Ectodermal cell (in vitro differentiated cells): ENCODE measurements around the gene BNIP3.

Source experiments
- H3K27ac ChIP-seq: 2 replicates; pipeline ENCODE4 v1.7.0; 2013; ENCODE audit warnings: mild to moderate bottlenecking, low read depth, low read length; ENCODE audit not compliant: insufficient read depth, poor library complexity, severe bottlenecking
- H3K27me3 ChIP-seq: 2 replicates; pipeline ENCODE4 v1.7.0; 2013; ENCODE audit warnings: mild to moderate bottlenecking, low read length; ENCODE audit not compliant: insufficient read depth, control insufficient read depth, poor library complexity, severe bottlenecking
- H3K36me3 ChIP-seq: one replicate; pipeline ENCODE4 v1.7.0; 2013; ENCODE audit warnings: low read length; ENCODE audit not compliant: control insufficient read depth, insufficient read depth
- H3K4me1 ChIP-seq: one replicate; pipeline ENCODE4 v1.7.0; 2013; ENCODE audit warnings: low read length; ENCODE audit not compliant: control insufficient read depth, insufficient read depth
- H3K4me3 ChIP-seq: 2 replicates; pipeline ENCODE4 v1.7.0; 2013; ENCODE audit warnings: low read depth, low read length, control low read depth; ENCODE audit not compliant: insufficient read depth
- H3K9me3 ChIP-seq: 2 replicates; pipeline ENCODE4 v1.7.0; 2013; ENCODE audit warnings: mild to moderate bottlenecking, low read length, moderate library complexity; ENCODE audit not compliant: control insufficient read depth
- WGBS, 2 experiments: methylation state at CpG; one replicate each; pipeline ENCODE4 v1.1.7; 2013; ENCODE audit warnings: missing lambda C conversion rate in 2 of 2; 5-methylcytosine and 5-hydroxymethylcytosine counted together

BNIP3 gene

DNA sequence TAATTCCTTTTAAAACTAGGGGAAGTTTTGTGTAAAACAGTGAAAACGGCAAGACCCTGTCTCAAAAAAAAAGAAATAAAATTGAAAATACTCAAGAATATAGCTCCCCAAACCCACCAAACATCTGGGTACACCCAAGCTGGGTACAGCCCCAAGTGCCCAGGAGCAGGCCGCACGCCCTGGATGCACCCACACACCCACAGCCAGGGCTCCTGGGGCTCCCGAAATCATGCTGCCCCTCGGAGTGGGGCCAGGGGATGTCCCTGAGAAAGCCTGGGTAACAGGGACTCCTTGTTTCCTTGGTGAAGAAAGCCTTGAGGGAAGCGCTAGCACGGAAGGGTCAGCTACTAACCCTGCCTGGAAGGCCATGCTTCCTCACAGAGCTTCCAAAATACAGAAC lies 10.1 kb downstream of the BNIP3 start:
- Histone ChIP-seq H3K27ac (no peak overlapping the region), H3K36me3 (peaks cover 34% of the 10 kb centered on the region), H3K9me3 (no peaks in the 10 kb centered on the region), H3K4me3 (no peak overlapping the region), H3K4me1 (no peaks in the 10 kb centered on the region), H3K27me3 (no peaks in the 10 kb centered on the region)
- WGBS, 2 experiments = 92 to 96% methylated on average over 7 of the region's 7 CpGs

DNA sequence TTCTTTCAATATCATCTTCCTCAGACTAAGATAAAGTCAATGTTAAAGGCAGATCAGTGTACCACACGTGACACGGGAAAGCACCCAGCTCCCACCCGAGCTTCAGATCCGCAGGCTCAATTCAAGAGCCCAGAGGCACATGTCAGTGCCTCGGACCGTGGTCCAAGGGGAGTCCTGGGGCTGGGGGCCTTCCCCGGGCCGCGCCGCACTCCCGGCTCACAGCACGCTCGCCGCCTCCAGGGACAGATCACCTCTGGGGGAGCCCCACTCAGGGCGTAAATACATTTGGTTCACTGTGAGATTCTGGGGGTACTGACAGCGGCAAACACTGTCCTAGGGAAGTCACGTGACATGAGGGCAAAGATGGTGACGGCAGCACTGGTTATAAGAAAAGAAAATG lies 10.8 kb downstream of the BNIP3 start:
- WGBS, 2 experiments = 95% methylated on average over 18 of the region's 18 CpGs
- no peak overlapping the region for H3K27ac ChIP-seq
- H3K4me3 ChIP-seq = no peak overlapping the region
- H3K4me1 ChIP-seq = no peaks in the 10 kb centered on the region
- H3K36me3 ChIP-seq = peaks cover 36% of the 10 kb centered on the region
- no peaks in the 10 kb centered on the region for H3K9me3 ChIP-seq
- H3K27me3 ChIP-seq = no peaks in the 10 kb centered on the region

DNA sequence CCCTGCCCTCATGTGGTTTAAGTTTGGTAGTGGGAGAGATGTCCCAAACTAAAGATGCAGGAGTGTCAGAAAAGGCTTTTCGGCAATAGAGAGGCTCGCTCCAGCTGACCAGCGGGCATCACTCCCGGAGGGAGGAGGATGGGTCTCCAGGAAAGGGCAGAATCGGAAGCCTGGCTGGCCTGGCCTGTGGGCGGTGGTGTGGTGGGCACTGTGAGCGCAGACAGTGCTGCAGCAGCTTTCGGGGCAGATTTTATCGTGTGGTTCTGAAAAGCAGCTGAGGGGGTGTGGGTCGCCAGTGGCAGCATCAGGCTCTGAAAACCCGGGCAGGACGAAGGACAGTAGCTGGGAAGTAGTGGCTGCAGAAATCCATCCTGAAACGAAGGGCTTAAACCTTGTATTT lies 12.8 kb downstream of the BNIP3 start:
- 96 to 97% methylated on average over 13 of the region's 13 CpGs for WGBS, 2 experiments
- no peak overlapping the region for H3K27ac ChIP-seq
- peaks cover 36% of the 10 kb centered on the region for H3K36me3 ChIP-seq
- H3K9me3 ChIP-seq = no peaks in the 10 kb centered on the region
- H3K27me3 ChIP-seq = no peaks in the 10 kb centered on the region
- no peak overlapping the region for H3K4me3 ChIP-seq
- no peaks in the 10 kb centered on the region for H3K4me1 ChIP-seq

DNA sequence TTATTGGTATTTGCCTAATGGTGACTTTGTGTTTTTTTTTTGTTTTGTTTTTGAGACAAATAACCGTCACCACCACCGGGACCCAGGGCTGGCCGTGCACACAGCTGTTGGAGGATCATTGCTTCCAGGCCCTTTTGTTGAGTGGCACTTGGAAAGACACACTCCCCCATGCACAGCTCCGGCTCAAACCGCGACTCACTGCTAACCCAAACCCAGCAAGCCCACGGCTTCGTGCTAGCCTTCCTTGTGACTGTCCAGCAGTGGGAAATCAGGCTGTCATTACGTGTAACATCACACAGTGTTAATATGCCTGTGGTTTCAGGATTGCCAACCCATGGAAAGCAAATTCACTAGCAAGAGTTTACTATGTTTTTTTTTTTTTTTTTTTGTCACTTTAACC lies 17.4 kb downstream of the BNIP3 start:
- Histone ChIP-seq H3K4me1 (no peaks in the 10 kb centered on the region), H3K27ac (no peak overlapping the region), H3K27me3 (no peaks in the 10 kb centered on the region), H3K36me3 (peaks cover 15% of the 10 kb centered on the region), H3K9me3 (no peaks in the 10 kb centered on the region), H3K4me3 (no peak overlapping the region)
- 93 to 94% methylated on average over 9 of the region's 9 CpGs for WGBS, 2 experiments

DNA sequence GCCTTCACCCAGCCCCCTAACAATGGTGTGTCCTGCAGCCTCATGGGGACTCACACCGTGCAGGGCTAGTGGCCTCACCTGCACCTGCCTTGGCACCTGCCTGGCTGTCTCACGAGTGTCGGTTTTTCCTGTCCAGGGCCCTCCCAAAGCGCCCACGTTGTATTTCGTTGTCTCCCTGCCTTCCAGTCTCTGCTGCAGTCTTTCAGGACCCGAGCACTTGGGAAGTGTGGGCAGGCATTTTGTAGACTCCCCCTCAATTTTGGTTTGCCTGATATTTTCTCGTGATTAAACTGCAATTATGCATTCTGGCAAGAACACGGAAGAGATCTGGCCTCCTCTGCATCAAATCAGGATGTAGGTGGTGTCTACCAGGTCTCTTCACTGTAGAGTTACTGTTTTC lies 17.9 kb downstream of the BNIP3 start:
- Histone ChIP-seq H3K4me3 (no peak overlapping the region), H3K27me3 (no peaks in the 10 kb centered on the region), H3K4me1 (no peaks in the 10 kb centered on the region), H3K36me3 (peaks cover 10% of the 10 kb centered on the region), H3K9me3 (no peaks in the 10 kb centered on the region), H3K27ac (no peak overlapping the region)
- WGBS, 2 experiments = 93 to 94% methylated on average over 9 of the region's 9 CpGs

DNA sequence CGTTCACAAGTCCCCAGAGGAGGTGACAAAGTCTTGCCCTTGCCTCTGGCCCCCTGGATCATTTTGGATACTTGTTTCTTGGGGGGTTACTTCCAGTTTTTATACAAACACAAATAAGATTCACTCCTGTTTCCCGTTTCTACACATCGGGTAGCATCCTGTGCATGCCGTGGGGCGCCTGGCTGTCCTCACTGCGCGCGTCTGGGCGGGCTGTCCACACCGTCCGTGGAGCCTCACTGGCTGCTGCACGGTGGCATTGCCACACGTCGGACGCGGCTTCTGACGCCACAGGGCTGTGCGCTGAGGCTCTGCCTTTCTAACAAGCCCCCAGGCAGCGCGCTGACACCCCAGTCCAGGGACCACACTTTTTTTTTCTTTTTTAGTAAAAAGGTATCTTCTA lies 18.4 kb downstream of the BNIP3 start:
- Histone ChIP-seq H3K27ac (no peak overlapping the region), H3K36me3 (peaks cover 8% of the 10 kb centered on the region), H3K4me3 (no peak overlapping the region), H3K4me1 (no peaks in the 10 kb centered on the region), H3K27me3 (no peaks in the 10 kb centered on the region), H3K9me3 (no peaks in the 10 kb centered on the region)
- 95 to 97% methylated on average over 18 to 20 of the region's 20 CpGs for WGBS, 2 experiments

DNA sequence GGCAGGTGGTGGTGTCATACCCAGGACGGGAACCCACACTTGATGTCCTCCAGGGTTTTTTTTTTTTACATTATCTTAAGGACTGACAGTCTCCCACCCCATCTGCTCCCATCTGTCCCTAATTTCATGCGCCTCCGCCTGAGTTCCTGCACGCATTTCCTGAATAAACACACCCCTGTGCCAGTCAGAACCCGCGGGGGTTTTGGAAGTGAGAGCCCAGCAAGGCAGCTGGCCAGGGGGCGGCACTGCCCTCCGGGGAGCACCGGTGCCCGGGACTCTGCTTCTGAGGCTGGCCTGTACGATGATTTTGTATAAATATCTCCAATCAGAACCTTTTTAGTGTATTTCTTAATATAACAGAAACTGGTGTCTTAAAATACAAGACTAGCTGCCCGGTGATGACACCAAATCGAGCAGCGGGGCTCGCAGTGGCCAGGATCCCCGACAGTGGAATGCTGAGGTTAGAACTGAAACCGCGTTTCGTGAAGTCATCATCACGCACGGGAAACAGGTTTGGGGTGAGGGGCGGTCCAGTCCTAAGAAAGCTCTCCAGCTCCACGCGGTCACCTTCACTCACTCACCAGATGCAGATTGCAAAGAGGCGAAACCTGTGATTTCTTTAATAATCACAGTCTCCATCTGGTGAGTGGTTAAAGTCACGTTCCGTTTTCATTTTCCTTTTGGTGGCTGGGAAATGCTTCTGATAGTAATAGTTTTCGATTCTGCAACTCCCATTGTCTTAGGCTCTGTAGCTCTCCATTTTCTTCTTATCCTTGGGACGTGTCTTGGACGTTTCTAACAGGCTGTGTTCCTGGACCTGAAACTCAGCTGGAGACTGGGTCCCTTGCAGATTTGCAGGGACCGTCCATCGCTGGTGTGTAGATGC lies 19.7 kb downstream of the BNIP3 start:
- Histone ChIP-seq H3K27ac (no peak overlapping the region), H3K4me3 (no peak overlapping the region), H3K4me1 (no peaks in the 10 kb centered on the region), H3K27me3 (no peaks in the 10 kb centered on the region), H3K9me3 (peaks cover 2% of the 10 kb centered on the region), H3K36me3 (peaks cover 8% of the 10 kb centered on the region)
- WGBS, 2 experiments = 94 to 96% methylated on average over 32 of the region's 32 CpGs

DNA sequence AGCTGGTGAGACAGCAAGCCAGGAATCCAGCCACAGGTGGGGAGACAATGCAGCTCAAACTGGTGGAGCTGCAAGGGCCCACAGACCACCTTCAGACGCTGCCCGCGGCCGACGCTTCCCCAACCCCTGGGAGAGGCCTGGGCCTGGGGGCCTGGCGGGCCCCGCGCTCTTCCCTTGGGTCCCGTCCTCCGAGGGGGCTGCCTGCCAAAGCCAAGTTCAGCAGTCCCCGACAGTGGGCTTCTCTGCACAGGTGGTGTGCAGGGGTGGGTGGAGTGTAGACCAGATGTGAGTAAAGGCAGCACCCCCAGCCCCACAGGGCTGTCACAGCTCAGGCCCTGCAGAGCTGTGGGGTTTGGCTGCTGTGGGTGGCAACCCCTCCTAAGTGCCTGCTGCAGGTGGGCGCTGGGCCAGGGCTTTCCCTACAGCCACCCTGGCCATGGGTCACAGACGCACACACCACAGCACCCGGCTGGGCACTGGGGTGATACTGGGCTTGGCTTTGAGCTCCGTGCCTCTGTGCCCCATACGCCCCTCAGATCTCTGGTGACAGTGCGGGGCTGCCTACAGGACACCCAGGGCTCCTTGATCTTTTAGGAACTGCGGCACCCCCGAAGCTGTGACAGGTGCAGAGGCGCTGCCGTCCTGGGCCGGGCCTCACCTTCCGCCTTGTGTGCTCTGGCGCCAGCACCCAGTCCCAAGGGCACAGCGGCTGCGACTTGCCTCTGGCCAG lies 20.5 kb downstream of the BNIP3 start:
- WGBS, 2 experiments = 94 to 95% methylated on average over 26 of the region's 26 CpGs
- Histone ChIP-seq H3K36me3 (peaks cover 9% of the 10 kb centered on the region), H3K4me3 (no peak overlapping the region), H3K9me3 (peaks cover 2% of the 10 kb centered on the region), H3K4me1 (no peaks in the 10 kb centered on the region), H3K27ac (no peak overlapping the region), H3K27me3 (no peaks in the 10 kb centered on the region)

DNA sequence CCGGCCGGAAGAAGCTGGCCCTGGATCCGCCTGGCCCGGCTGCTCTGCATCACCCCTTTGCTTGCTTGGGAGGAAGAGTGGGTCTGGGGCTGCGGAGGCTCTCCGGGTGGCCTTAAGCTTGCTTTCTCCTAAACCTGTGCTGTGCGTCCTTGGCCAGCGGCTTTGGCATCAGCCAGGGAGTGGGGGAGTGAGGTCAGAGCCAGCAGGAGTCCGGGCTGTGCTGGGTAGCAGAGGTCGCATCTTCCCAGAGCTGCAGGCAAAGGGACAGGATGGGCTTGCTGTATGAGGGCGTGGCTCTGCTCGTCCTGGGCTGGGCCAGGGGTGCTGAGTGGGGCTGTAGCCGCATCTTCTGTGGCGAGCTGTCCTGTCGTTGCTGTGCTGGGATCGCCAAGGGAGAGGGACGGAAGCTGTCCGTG lies 21.1 kb downstream of the BNIP3 start:
- Histone ChIP-seq H3K27ac (no peak overlapping the region), H3K36me3 (peaks cover 13% of the 10 kb centered on the region)
- 87 to 91% methylated on average over 18 of the region's 18 CpGs for WGBS, 2 experiments

DNA sequence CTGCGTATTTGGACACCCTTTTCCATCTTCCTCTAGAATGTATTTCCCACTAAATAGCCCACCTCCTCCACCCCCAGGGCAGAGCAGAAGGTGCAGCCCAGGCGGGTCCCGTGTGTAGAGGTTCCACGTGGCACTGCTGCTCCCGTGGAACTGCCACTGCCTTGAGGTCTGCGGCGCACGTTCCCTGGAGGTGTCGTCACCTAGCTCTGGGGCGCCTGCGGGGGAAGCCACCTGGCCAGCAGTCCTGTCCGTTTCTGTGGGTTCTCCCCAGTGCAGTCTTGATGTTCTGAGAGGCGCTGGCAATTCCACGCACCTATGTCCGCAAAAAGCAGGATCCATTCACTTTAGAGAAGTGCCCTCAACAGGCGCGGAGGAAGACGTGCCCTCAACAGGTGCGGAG lies 21.9 kb downstream of the BNIP3 start:
- Histone ChIP-seq H3K27me3 (no peaks in the 10 kb centered on the region), H3K27ac (no peak overlapping the region), H3K4me3 (no peak overlapping the region), H3K9me3 (peaks cover 2% of the 10 kb centered on the region), H3K4me1 (no peaks in the 10 kb centered on the region), H3K36me3 (peaks cover 13% of the 10 kb centered on the region)
- 96% methylated on average over 19 of the region's 19 CpGs for WGBS, 2 experiments

More for the DNA sequence above, 21.1 kb downstream of the BNIP3 start:
- H3K4me1 ChIP-seq = no peaks in the 10 kb centered on the region
- no peak overlapping the region for H3K4me3 ChIP-seq
- peaks cover 2% of the 10 kb centered on the region for H3K9me3 ChIP-seq
- H3K27me3 ChIP-seq = no peaks in the 10 kb centered on the region
